Measurements from ENCODE around the gene UBXN11.

UBXN11 gene, protein sequence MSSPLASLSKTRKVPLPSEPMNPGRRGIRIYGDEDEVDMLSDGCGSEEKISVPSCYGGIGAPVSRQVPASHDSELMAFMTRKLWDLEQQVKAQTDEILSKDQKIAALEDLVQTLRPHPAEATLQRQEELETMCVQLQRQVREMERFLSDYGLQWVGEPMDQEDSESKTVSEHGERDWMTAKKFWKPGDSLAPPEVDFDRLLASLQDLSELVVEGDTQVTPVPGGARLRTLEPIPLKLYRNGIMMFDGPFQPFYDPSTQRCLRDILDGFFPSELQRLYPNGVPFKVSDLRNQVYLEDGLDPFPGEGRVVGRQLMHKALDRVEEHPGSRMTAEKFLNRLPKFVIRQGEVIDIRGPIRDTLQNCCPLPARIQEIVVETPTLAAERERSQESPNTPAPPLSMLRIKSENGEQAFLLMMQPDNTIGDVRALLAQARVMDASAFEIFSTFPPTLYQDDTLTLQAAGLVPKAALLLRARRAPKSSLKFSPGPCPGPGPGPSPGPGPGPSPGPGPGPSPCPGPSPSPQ

DNA sequence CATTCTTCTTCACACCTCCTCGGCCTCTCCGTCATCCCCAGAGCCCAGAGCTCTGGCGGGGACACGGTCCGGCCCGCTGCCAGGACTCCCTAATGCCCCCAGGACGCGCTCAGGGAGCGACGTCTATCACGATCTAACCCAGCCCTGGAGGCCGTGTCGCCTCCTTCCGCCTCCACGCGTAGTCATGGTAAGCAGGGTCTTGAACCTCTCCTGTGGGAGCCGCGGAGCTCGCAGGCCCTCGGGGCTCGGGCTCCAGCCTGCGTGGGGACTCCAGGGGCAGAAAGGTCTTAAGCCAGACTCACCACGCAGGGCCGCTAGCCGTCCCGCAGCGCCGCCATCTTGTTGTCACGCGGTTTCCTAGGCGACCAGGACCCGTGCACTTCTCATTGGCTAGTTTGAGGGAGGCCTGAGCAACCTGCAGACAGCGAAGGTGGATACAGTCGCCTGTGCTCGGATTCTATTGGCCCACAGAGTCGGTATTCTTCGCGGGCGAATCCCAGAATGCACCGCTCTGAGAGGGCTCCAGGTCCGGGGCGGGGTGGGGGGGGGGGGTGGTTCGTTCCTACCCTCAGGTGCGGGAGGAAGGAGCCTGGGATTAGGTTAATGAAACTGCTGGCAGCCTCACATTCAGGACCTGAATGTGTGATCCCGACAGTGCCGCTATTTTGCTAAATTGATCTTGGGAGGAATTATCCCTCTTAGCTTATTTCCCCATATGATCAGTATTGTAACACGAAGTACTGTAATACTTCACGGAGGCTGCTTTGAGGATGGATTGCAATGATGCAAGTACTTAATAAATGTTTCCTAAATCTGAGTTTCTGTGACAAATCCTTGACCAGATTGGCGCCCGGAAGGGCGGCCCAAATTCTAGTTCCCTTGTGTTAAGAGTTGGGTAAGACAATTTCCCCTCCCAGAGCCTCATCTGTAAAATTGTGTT, at the start of gene UBXN11:
Gene UBXN11 (minus strand): TSS at position 347 of the 940 bp plus-strand sequence. CDS start 3,753 bp downstream, outside the sequence.
- peak; percentile 71 for DNase-seq (ENCODE audit: extremely low read depth, low read depth)
- TF ChIP-seq, protein P1, sequence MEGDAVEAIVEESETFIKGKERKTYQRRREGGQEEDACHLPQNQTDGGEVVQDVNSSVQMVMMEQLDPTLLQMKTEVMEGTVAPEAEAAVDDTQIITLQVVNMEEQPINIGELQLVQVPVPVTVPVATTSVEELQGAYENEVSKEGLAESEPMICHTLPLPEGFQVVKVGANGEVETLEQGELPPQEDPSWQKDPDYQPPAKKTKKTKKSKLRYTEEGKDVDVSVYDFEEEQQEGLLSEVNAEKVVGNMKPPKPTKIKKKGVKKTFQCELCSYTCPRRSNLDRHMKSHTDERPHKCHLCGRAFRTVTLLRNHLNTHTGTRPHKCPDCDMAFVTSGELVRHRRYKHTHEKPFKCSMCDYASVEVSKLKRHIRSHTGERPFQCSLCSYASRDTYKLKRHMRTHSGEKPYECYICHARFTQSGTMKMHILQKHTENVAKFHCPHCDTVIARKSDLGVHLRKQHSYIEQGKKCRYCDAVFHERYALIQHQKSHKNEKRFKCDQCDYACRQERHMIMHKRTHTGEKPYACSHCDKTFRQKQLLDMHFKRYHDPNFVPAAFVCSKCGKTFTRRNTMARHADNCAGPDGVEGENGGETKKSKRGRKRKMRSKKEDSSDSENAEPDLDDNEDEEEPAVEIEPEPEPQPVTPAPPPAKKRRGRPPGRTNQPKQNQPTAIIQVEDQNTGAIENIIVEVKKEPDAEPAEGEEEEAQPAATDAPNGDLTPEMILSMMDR (IDR thresholded peaks at IDR 0.05; ENCODE audit: low read depth, low read length), result no peak

DNA sequence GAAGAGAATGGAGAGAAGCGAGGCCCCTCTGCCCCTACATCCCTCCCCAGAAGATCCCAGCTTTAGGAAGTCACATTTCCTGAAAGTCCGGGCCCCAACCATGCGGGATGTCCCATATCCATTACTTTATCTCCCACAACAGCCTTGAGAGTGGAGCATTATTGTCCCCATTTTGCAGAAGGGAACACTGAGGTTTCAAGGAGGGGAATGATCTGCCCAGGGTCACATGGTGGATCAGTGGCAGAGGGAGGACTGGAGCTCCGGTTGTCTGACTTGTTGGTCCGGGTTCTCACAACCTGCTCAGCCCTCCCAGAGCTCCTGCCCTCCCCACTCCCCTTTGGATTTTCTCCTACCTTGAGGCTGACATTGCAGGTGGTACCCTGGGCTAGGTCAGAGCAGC, 49.7 kb upstream of the UBXN11 start:
- no peak for DNase-seq (ENCODE audit: extremely low read depth, low read depth)
- TF ChIP-seq, protein P1 (IDR thresholded peaks at IDR 0.05; ENCODE audit: low read depth, low read length), result no peak

DNA sequence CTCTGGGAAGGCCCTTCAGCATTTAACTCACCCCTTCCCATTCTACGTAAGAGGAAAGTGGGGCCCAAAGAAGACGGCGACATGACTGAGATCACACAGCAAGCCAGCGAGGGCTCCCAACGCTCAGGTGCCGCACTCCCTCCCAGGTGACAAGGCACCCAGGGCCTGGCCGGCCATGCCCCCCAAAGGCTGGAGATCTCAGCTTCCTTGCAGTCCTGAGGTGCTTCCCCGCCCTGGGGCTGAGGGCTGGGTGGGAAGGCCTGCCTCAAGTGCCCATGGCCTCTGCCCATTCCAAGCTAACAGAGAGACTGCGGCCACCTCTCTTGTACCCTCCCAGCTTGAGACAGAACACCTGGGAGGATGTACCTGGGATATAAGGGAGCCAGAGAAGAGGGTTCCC, 48.5 kb upstream of the UBXN11 start:
- no peak for DNase-seq (ENCODE audit: extremely low read depth, low read depth)
- TF ChIP-seq, protein P1 (IDR thresholded peaks at IDR 0.05; ENCODE audit: low read depth, low read length), result no peak

DNA sequence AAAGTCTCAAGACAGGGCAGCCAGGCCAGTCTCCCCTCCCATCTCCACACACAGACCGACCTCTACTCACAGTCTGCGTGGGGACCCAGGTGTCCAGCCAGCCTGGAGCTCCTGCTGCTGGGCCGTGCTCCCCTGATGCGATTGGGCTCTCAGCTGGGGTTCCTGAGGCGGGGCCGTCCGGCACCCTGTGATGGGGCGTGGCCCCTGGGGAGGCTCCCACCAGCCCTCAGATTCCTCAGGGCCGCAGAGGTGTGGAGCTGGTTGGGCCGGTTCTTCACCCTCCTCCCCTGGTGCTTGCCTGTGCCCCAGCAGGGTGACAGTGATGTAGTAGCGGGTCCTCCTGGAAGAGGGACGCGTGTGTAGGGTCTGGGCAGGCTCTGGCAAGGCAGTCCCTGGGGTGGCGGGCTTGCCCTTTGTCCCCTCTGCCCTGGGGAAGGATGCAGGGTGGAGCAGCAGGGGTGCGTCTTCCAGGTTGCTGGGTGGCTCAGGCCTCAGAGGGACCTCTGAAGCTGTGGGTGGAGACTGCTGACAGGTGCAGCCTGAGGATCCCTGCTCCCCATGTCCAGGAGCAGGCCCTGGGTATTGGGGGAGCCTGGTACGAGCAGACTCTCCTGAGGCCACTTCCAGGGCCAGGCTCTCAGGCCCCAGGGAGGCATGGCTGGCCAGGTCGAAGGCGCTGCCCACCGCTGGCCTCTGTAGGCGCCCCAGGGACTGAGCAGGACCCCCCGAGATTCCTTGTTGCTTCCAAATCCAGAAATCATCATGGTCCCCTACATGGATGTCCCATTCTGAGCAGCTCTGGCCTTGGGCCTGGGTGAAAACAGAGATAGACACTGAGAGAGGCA, 47.8 kb upstream of the UBXN11 start, which contains the start of gene CRYBG2:
Gene CRYBG2 (minus strand): TSS at position 155 of the 845 bp plus-strand sequence. CDS start 7,473 bp downstream, outside the sequence.
- TF ChIP-seq, protein P1 (IDR thresholded peaks at IDR 0.05; ENCODE audit: low read depth, low read length), result no peak
- DNase-seq (ENCODE audit: extremely low read depth, low read depth), result no peak

DNA sequence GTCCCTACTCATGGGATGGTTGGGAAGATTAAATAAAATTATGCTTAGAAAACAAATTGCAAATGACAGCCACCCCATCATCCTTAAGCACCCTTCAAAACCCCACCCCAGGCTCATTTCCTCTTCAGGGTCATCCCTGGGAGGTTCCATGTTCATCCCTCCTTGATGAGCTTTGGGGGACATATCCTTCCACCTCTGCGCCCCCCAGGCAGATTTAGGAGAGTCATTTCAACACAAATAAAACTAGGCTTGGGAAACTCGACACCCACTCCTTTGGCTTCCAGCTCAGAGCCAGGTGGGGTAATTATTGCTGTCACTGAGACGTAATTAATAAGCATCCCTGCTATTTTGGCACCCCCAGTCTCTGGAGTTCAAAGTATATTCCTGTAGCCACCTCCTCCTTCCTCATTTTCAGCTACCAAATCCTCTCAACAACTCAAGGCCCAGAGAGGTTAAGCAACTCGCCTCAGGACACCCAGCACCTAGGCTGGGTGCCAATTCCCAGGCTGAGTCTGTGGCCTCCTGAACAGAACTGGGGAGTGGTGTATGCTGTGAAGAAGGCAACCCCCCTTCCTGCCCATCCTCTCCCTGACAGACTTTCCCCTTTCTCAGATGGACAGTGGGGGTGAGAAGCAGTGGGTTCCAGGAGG, 46.9 kb upstream of the UBXN11 start:
- TF ChIP-seq, protein P1 (IDR thresholded peaks at IDR 0.05; ENCODE audit: low read depth, low read length), result no peak
- no peak for DNase-seq (ENCODE audit: extremely low read depth, low read depth)

DNA sequence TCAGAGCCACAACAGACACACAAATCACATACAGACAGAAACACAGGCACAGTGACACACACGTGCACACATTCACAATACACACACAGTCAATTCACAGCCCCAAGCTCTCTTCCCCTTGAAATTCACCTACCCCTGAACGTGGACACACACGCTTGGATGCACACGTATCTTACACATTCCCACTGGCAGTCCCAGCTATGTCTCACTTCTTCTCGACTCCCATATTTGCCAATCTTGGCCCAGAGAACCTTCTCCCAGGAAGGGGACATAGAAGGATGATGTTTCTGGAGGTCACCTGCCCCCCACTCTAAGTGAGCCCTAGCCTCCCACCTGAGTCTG, 45.9 kb upstream of the UBXN11 start:
- TF ChIP-seq, protein P1 (IDR thresholded peaks at IDR 0.05; ENCODE audit: low read depth, low read length), result no peak
- no peak for DNase-seq (ENCODE audit: extremely low read depth, low read depth)
